ENCODE results near the gene FIBCD1. TPM values are rescaled to one million over a fixed set of nuclear protein-coding genes. Genes with fewer than 3 reads are reported as not detected.

Gene FIBCD1
- total and polyA plus RNA-seq, 2 of the 8 experiments (the other 6 are each of a cell fraction or from before 2014, with no cell fraction given): 6.1 to 8.8 TPM

DNA sequence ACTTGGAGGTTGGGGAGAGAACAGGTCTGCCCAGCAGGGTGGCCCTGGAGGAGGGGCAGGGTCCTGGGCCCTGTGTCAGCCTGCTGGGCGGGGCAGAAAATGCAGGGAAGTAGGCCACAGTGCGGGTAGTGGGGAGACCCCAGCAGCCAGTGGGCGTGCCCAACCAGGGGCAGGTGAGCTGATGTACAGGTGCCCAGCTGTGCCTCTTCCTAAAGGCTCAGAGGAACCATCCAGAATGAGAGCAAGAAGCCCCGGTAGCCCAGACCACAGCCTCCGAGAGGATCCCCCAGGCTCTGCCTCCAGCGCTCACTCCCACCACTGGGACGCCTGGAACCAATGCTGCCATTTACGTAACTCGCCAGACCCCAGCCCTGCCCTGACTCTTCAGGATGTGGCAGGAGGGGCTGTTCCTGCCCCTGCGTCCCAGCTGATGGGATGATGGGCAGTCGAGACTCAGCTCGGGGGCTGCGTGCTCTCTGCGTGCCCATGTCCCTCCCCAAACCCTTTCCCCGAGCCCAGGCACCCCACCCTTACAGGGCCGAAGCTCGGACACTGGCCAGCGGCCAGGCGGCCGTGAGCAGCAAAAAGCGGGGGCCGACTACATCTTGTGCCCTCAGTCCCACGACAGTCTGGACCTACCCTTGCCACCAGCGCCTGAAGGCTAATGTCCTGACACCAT lies 24.5 kb downstream of the FIBCD1 start (continued):
- TF ChIP-seq CTBP2 (IDR thresholded peaks at IDR 0.05; ENCODE audit: borderline replicate concordance, insufficient read depth, insufficient read length, low read length): no peak
- TF ChIP-seq NANOG (IDR thresholded peaks at IDR 0.05; ENCODE audit: insufficient read depth, low read depth, low read length, poor library complexity, severe bottlenecking): no peak
- TF ChIP-seq ZNF274 (IDR thresholded peaks at IDR 0.05; ENCODE audit: borderline replicate concordance, extremely low read depth, low read length): no peak
- TF ChIP-seq NRF1 (IDR thresholded peaks at IDR 0.05; ENCODE audit: low read depth, low read length): no peak
- TF ChIP-seq GTF2F1 (IDR thresholded peaks at IDR 0.05; ENCODE audit: borderline replicate concordance, low read depth, low read length): no peak
- no peak for TF ChIP-seq KDM4A (IDR thresholded peaks at IDR 0.05; ENCODE audit: low read depth, low read length, severe bottlenecking)
- TF ChIP-seq JUND (IDR thresholded peaks at IDR 0.05; ENCODE audit: low read length): no peak
- TF ChIP-seq CHD1 (IDR thresholded peaks at IDR 0.05; ENCODE audit: low read depth, low read length): no peak
